IPS DF 6.9 (cell line): ENCODE results near the gene ANKRD35.

Experiments
- DNase-seq: peaks from one replicate; pipeline ENCODE4 v3.0.0-alpha.2; 2013; ENCODE audit warnings: low read depth, low spot score
- H3K27ac ChIP-seq: one replicate; pipeline ENCODE4 v1.5.1; 2013; ENCODE audit warnings: low read length, control low read depth
- H3K27me3 ChIP-seq: 2 replicates; pipeline ENCODE4 v1.6.1; 2013; ENCODE audit warnings: mild to moderate bottlenecking, low read length; ENCODE audit not compliant: control insufficient read depth, insufficient read depth
- H3K36me3 ChIP-seq: 2 replicates; pipeline ENCODE4 v1.6.1; 2013; ENCODE audit warnings: low read length; ENCODE audit not compliant: control insufficient read depth, insufficient read depth
- H3K4me1 ChIP-seq: 2 replicates; pipeline ENCODE4 v1.6.1; 2013; ENCODE audit warnings: low read length; ENCODE audit not compliant: control insufficient read depth, insufficient read depth
- H3K4me3 ChIP-seq: 2 replicates; pipeline ENCODE4 v1.5.1; 2013; ENCODE audit warnings: mild to moderate bottlenecking, low read length
- H3K9me3 ChIP-seq: 2 replicates; pipeline ENCODE4 v1.6.1; 2013; ENCODE audit warnings: low read length, inconsistent platforms; ENCODE audit not compliant: control insufficient read depth, insufficient read depth
- WGBS: extraction: QIAGEN DNeasy Blood & Tissue Kit; methylation state at CpG from one replicate; pipeline ENCODE4 v1.1.7; 2013; ENCODE audit warnings: mixed read lengths, missing lambda C conversion rate; ENCODE audit not compliant: insufficient read length, insufficient coverage; 5-methylcytosine and 5-hydroxymethylcytosine counted together

Gene ANKRD35

DNA sequence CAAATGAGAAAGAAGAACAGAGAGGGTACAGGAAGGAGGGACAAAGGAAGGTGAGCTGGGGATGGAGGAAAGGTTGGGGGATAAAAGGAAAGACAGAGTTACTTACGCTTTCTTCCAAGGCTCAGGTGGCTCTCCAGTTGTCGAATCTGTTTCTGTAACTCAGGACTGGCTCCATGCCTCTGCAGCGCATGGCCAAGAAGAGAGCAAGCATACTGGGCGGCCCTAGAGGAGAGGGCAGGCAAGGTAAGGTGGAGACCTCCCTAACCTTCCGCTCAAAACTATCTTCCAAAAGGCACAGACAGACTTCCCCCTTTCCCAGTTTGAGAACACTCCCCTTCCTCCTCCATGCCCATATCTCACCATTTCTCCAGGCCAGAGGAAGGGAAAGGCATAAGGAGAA is 31.9 kb upstream of the ANKRD35 start:
- DNase-seq: no peak
- Histone ChIP-seq H3K36me3 (no peaks in the 10 kb centered on the region), H3K27ac (no peak overlapping the region), H3K27me3 (no peaks in the 10 kb centered on the region), H3K4me1 (peaks cover 3% of the 10 kb centered on the region; the same call in 1 of the 2 replicates), H3K4me3 (peak overlapping the region; percentile 76; the same call in 1 of the 2 replicates), H3K9me3 (no peaks in the 10 kb centered on the region)
- no CpG with 5 or more reads among the region's 5 CpGs for WGBS

DNA sequence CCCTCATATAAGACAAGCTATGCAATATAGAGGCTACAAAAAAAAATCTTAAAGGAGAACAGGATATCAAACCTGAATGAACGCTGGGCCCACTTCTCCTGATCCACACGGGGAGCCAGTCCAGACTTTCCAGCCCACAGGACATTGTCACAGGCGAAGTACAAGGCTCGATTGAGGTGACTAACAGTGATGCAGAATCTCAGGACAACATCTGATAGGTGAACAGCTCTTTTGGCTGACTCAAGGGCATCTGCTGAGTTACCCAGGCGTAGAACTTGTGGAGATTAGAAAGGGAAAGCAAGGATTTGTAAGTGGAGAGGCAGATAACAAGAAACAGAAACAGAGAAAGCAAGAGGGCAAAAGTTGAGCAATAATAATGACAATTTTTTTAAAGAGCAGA is 31.1 kb upstream of the ANKRD35 start:
- Histone ChIP-seq H3K27ac (no peak overlapping the region), H3K36me3 (no peaks in the 10 kb centered on the region), H3K27me3 (no peaks in the 10 kb centered on the region), H3K9me3 (no peaks in the 10 kb centered on the region), H3K4me1 (peaks cover 3% of the 10 kb centered on the region; the same call in 1 of the 2 replicates), H3K4me3 (no peak overlapping the region)
- no CpG with 5 or more reads among the region's 5 CpGs for WGBS
- no peak for DNase-seq

DNA sequence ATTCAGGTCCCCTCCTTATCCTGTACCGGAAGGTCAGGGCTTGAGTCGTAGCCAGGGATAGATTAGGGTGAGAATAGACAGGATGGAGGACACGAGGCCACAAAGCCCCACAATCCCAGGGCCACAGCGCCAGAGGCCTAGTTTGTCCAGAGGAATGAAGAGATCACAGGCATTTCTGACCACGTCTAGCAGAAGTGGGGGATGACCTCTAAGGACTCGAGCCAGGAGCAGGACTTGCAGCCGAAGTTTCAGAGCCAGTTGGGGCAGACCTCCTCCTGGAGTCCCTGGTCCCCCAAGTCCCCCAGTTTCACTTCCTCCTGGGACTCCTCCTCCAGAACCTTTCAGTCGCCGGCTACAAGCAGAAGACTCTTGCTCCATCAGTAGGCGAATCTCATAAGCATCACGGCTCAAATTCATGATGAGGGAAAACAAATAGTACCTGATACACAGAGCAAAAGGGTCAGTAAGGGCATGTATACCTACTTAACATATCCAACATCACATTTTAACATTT is 26.5 kb upstream of the ANKRD35 start:
- Histone ChIP-seq H3K27ac (no peak overlapping the region), H3K36me3 (no peaks in the 10 kb centered on the region), H3K4me3 (no peak overlapping the region), H3K27me3 (no peaks in the 10 kb centered on the region), H3K9me3 (no peaks in the 10 kb centered on the region), H3K4me1 (no peaks in the 10 kb centered on the region)
- no CpG with 5 or more reads among the region's 11 CpGs for WGBS
- no peak for DNase-seq

DNA sequence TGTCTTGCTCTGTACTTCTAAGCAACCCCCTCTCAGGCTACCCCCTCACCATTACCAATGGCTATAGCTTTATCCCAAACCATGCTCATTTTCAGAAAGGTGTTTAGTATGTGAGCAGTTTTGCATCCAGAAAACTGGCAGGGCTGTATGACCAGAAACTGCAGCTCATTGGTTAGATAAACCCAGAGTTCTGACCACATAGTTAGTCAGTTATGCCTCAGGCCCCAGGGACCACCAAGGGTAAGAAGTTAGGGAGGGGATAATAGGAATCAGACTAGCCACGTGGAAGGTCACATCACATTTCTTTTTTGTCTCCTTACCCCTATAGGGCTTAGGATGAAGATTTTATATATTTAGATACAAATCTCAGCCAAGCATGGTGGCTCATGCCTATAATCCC is 23.0 kb upstream of the ANKRD35 start:
- no peaks in the 10 kb centered on the region for H3K36me3 ChIP-seq
- DNase-seq: no peak
- no peaks in the 10 kb centered on the region for H3K4me1 ChIP-seq
- H3K9me3 ChIP-seq: no peaks in the 10 kb centered on the region
- H3K27ac ChIP-seq: no peak overlapping the region
- no peak overlapping the region for H3K4me3 ChIP-seq
- no CpG with 5 or more reads among the region's 1 CpG for WGBS
- no peaks in the 10 kb centered on the region for H3K27me3 ChIP-seq

DNA sequence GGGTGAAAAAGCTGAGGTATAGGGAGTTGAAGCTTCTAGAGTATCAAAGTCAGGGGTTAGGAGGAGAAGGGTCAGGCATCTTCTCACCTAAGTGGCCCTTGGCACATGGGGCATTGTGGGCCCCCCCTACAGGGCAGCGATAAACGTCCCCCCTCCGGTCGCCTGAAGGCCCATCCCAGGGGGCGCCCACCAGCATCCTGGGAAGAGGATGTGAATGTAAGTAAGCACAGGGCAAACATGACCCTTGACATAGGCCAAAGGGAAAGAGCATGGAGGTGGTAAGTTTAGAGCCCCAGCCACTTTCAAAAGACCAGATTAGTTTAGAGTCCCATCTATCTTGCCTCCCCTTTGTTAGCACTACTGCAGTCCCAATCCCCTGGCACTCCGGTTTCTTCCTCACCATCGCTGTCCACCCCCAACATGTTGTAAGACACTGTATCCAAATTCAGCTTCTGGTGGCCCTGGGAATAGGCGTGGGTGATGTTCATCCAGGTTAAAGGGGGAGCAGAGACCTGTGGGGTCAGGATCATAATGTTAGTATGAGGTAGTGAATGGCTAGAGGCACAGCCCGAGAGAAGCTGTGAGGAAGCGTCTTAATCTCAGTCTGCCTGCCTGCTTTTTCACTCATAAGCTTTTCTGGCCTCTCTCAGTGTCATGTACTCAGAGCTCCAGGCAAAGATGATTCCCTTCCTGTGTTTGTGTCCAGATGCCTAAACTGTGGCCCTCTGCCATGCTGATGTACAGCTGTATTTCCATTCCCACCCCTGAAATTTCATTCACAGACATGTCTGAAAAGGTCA is 21.5 kb upstream of the ANKRD35 start:
- no peak overlapping the region for H3K27ac ChIP-seq
- no peak for DNase-seq
- no peaks in the 10 kb centered on the region for H3K9me3 ChIP-seq
- no CpG with 5 or more reads among the region's 10 CpGs for WGBS
- no peaks in the 10 kb centered on the region for H3K4me1 ChIP-seq
- no peaks in the 10 kb centered on the region for H3K27me3 ChIP-seq
- no peak overlapping the region for H3K4me3 ChIP-seq
- no peaks in the 10 kb centered on the region for H3K36me3 ChIP-seq

DNA sequence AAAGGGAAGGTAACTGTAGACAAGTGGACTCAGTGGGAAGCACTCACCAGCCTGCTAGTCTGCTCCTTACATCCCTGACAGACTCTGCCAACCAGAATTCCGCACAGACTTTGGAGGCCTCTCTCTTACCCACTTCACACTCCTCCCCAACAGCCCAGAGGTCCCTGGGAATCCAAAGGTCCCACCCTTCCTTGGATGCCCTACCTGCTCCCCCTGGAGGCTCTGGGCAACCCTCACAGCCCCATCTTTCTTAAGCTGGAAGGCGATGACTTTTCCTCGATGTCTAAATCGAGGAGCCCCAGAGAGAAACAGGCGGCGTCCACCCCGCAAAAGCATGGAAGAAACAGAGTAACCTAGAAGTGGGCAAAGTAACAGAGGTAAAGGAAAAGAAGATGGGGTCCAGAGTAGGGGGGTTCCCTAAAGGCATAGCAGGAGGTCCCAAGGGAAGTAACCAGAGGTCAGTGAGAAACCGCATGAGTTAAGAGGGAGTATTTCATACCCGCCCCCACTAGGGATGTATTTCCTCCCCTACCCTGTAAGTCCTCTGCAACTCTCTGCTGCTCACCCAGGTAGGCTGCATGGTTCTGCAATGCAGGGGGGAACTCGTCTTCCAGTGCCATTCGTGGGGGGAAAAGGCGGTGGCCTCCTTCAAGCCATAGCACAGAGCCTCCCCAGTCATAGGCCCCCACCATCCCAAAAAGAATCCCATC is 15.8 kb upstream of the ANKRD35 start:
- Histone ChIP-seq H3K36me3 (no peaks in the 10 kb centered on the region), H3K9me3 (no peaks in the 10 kb centered on the region), H3K27ac (no peak overlapping the region), H3K4me3 (no peak overlapping the region), H3K4me1 (peaks cover 2% of the 10 kb centered on the region; the same call in 1 of the 2 replicates), H3K27me3 (no peaks in the 10 kb centered on the region)
- DNase-seq: no peak
- WGBS: no CpG with 5 or more reads among the region's 12 CpGs

DNA sequence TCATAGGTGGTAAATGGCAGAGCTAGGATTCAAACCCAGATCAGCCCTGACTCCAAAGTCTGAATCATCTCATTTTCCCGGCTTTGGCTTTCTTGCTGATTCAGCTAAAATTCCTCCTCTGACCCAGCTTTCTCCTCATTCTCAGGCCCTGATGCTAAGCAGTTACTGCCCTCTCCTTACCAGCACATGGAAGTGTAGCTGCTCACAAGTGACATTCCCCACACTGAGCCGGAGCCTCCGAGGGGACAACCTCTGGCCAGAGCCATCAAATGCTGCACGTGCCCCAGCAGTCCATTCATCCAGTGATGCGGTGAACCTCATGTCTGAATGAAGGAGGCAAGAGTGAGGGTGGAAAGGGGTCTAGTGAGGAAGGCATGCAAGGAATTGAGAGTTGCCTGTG is 13.1 kb upstream of the ANKRD35 start:
- WGBS: no CpG with 5 or more reads among the region's 5 CpGs
- no peak for DNase-seq
- Histone ChIP-seq H3K9me3 (no peaks in the 10 kb centered on the region), H3K4me3 (no peak overlapping the region), H3K27ac (no peak overlapping the region), H3K27me3 (no peaks in the 10 kb centered on the region), H3K36me3 (no peaks in the 10 kb centered on the region), H3K4me1 (peaks cover 2% of the 10 kb centered on the region; the same call in 1 of the 2 replicates)

DNA sequence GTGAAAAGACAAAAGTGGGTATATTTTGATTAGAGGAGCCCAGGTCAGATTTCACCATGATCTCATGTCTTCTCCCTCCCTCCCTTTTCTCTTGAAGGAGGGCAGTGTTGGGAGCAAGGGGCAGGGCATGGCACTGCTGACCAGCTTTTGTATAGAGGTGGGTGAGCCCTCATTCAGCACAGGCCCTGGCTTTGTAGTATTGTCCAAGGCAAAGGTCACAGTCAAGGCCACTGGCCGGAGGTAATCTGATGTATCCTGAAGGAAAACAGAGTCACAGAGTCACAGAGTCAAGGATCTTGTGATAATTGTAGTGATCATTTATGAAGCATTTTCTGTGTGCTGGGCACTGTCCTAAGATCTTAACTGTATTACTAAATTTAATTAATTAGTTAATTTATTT is 12.3 kb upstream of the ANKRD35 start:
- Histone ChIP-seq H3K4me1 (peaks cover 2% of the 10 kb centered on the region; the same call in 1 of the 2 replicates), H3K27me3 (no peaks in the 10 kb centered on the region), H3K36me3 (no peaks in the 10 kb centered on the region), H3K4me3 (no peak overlapping the region), H3K9me3 (no peaks in the 10 kb centered on the region), H3K27ac (no peak overlapping the region)
- no peak for DNase-seq
- no CpG with 5 or more reads among the region's 1 CpG for WGBS

DNA sequence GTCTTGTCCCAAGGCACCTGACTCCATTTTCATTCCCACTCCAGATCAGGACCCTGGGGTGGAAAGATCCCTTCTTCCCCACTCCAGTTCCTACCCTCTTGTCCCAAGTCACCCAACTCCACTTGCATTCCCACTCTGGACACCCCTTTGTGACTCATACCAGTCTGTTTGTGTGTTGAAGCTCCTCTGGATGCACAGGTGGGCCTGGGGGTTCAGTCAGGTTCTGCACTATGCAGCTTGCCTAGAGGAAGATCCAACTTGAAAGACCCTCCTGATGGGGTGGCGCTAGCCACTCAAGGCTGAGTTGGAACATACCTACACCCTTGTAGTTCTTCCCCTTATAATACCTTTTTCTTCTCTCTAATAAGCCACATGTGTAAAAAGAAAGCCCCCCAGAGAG is 9.8 kb upstream of the ANKRD35 start:
- DNase-seq: no peak
- Histone ChIP-seq H3K9me3 (no peaks in the 10 kb centered on the region), H3K27ac (no peak overlapping the region), H3K27me3 (no peaks in the 10 kb centered on the region), H3K4me3 (no peak overlapping the region), H3K36me3 (no peaks in the 10 kb centered on the region), H3K4me1 (no peaks in the 10 kb centered on the region; the same call in 1 of the 2 replicates)
- WGBS: no CpG with 5 or more reads among the region's 1 CpG

DNA sequence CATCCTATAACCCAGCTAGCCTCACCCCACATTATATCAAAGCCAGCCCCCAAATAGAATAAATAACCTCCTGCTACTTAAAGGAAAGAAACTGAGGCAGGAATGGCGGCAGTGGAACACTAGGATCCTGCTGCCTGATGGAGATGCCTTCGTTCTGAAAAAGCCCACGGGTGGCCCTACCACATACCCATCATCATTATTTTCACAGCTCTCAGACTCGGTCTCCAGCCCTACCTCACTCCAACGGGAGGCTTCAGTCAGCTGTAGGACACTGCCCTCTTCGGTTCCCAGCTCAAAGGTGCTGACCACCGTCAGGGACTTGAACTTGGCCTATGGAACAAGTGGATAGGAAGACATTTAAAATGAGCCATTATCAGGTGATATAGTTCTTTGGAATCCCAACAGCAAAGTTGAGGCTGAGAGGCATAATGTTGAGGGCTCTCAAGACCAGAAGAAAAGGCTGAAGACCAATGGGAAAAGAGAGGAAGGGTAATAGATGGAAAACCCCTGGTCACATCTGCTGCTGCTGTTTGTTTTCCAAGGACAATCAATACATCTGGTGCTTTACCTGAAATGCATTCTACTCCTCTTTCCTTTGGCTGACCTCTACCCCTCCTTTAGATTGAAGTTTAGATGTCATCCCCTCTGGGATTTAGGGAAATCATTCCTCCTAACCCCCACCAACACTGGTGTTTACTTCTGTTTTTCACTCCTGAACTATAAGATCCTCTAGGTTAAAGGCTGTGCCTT is 7.8 kb upstream of the ANKRD35 start:
- H3K9me3 ChIP-seq: no peaks in the 10 kb centered on the region
- no peaks in the 10 kb centered on the region for H3K36me3 ChIP-seq
- no peak overlapping the region for H3K27ac ChIP-seq
- no peak for DNase-seq
- no peaks in the 10 kb centered on the region for H3K27me3 ChIP-seq
- no peak overlapping the region for H3K4me3 ChIP-seq
- H3K4me1 ChIP-seq: no peaks in the 10 kb centered on the region; the same call in 1 of the 2 replicates
- WGBS: no CpG with 5 or more reads among the region's 7 CpGs
